ENCODE results near the gene TMEM176B. TPM values are rescaled to one million over a fixed set of nuclear protein-coding genes. Genes with fewer than 3 reads are reported as not detected.
"Not testable (repeated sequence)": the region's sequence is repeated elsewhere in the genome, so short reads cannot be mapped to it uniquely, and the experiment has no call there.

Gene TMEM176B
- total RNA-seq, 4 donors from 2014 or later: 30.4 to 369 (median 224) TPM

- Histone ChIP-seq H3K9me3 (no peaks in the 10 kb centered on the region), H3K4me3 (no peak overlapping the region), H3K4me1 (peaks cover 3 to 35% (median 7%) of the 10 kb centered on the region in 4 donors), H3K27ac (no peak overlapping the region), H3K27me3 (no peaks in the 10 kb centered on the region), H3K36me3 (no peaks in the 10 kb centered on the region)
- in situ Hi-C loops (cut with MboI; ENCODE audit: low pct_ligation_motif_present in 1 of 4, low pct_unique_long_range_greater_than_20kb in 1 of 4, low sequenced_read_pairs in 3 of 4) (loop anchor here (5.0 to 25.0 kb wide), 5 partner anchors 97 to 209 kb away; partner anchors contain the start of genes KCNH2 (in 2 of the 4) and NOS3 (in 2 of the 4)), intact Hi-C loops (cut with DNase I; ENCODE audit: low total_unique reads) (no loop called here)
- no peak for DNase-seq
- 50 to 54% methylated on average over 5 to 8 of the region's 8 CpGs for WGBS, 2 donors (ENCODE audit: low coverage in 1 of 2)
- no peak for TF ChIP-seq POLR2A (IDR thresholded peaks at IDR 0.05)
- TF ChIP-seq EP300 (IDR thresholded peaks at IDR 0.05; ENCODE audit: low read depth): no peak
- no peak for TF ChIP-seq CTCF (IDR thresholded peaks at IDR 0.05)
- no peak for TF ChIP-seq POLR2AphosphoS5 (IDR thresholded peaks at IDR 0.05)
Measured at GRCh38 chr7:150778014-150778737, 22.0 kb downstream of the TMEM176B start.

GRCh38 chr7:150774131-150774530 is 26.0 kb downstream of the TMEM176B start:
- H3K27ac ChIP-seq; H3K9me3 ChIP-seq; DNase-seq; H3K4me3 ChIP-seq; H3K27me3 ChIP-seq; H3K4me1 ChIP-seq; H3K36me3 ChIP-seq; intact Hi-C loops (cut with DNase I; ENCODE audit: low total_unique reads): not testable (repeated sequence)
- WGBS, 2 donors (ENCODE audit: low coverage in 1 of 2): 79 to 100% methylated on average over 1 of the region's 1 CpG
- in situ Hi-C loops (cut with MboI; ENCODE audit: low pct_ligation_motif_present in 1 of 4, low pct_unique_long_range_greater_than_20kb in 1 of 4, low sequenced_read_pairs in 3 of 4): loop anchor here in 2 of 4 donors (10.0 kb wide), 2 partner anchors 101 to 211 kb away; no protein-coding TSS in a partner anchor

GRCh38 chr7:150769768-150770167 is 30.4 kb downstream of the TMEM176B start:
- Histone ChIP-seq H3K27ac (no peak overlapping the region), H3K36me3 (no peaks in the 10 kb centered on the region), H3K4me3 (no peak overlapping the region), H3K9me3 (no peaks in the 10 kb centered on the region), H3K27me3 (no peaks in the 10 kb centered on the region), H3K4me1 (peaks cover 0 to 14% (median 0%) of the 10 kb centered on the region in 4 donors)
- no peak for DNase-seq
- WGBS, 2 donors (ENCODE audit: low coverage in 1 of 2): 83 to 94% methylated on average over 2 to 4 of the region's 4 CpGs
- in situ Hi-C loops (cut with MboI; ENCODE audit: low pct_ligation_motif_present in 1 of 4, low pct_unique_long_range_greater_than_20kb in 1 of 4, low sequenced_read_pairs in 3 of 4) (loop anchor here in 2 of 4 donors (10.0 kb wide), 2 partner anchors 105 to 215 kb away; no protein-coding TSS in a partner anchor), intact Hi-C loops (cut with DNase I; ENCODE audit: low total_unique reads) (no loop called here)
- no peak for TF ChIP-seq CTCF (IDR thresholded peaks at IDR 0.05)
- TF ChIP-seq POLR2AphosphoS5 (IDR thresholded peaks at IDR 0.05): no peak
- TF ChIP-seq POLR2A (IDR thresholded peaks at IDR 0.05): no peak
- no peak for TF ChIP-seq EP300 (IDR thresholded peaks at IDR 0.05; ENCODE audit: low read depth)

GRCh38 chr7:150766334-150766709 is 33.8 kb downstream of the TMEM176B start:
- no peaks in the 10 kb centered on the region for H3K27me3 ChIP-seq
- in situ Hi-C loops (cut with MboI; ENCODE audit: low pct_ligation_motif_present in 1 of 4, low pct_unique_long_range_greater_than_20kb in 1 of 4, low sequenced_read_pairs in 3 of 4): no loop called here
- H3K36me3 ChIP-seq: no peaks in the 10 kb centered on the region
- no peak for DNase-seq
- peaks cover 0 to 14% (median 0%) of the 10 kb centered on the region in 4 donors for H3K4me1 ChIP-seq
- peak overlapping the region in 1 of 4 donors; percentile 37 for H3K27ac ChIP-seq
- intact Hi-C loops (cut with DNase I; ENCODE audit: low total_unique reads): no loop called here
- no peaks in the 10 kb centered on the region for H3K9me3 ChIP-seq
- TF ChIP-seq POLR2AphosphoS5 (IDR thresholded peaks at IDR 0.05) (no peak), CTCF (IDR thresholded peaks at IDR 0.05) (no peak), POLR2A (IDR thresholded peaks at IDR 0.05) (no peak), EP300 (IDR thresholded peaks at IDR 0.05; ENCODE audit: low read depth) (no peak)
- no peak overlapping the region for H3K4me3 ChIP-seq

Data from transverse colon (tissue), 4 donors.